Occipital lobe (tissue), 2 donors: ENCODE data around the gene NRF1. TPM values are rescaled to one million over a fixed set of nuclear protein-coding genes. Genes with fewer than 3 reads are reported as not detected.
"Not testable (repeated sequence)": the region's sequence is repeated elsewhere in the genome, so short reads cannot be mapped to it uniquely, and the experiment has no call there.

Experiments used
- DNase-seq: peaks from one replicate; lab custom pipeline; 2025; lab: John Stamatoyannopoulos, UW
- total RNA-seq: library from RNA; depleted of rRNA; stranded (reverse); fragments of >200 nt; gene quantifications from one replicate; pipeline ENCODE4 v1.2.3, GENCODE V29; 2014

The NRF1 gene
- total RNA-seq, 1 donor from 2014 or later, result 16.1 TPM

GRCh38 chr7:129781928-129782817 is 170.7 kb downstream of the NRF1 start:
- DNase-seq, result no peak

- no peak for DNase-seq
Observed at GRCh38 chr7:129782818-129783583, 171.5 kb downstream of the NRF1 start.

DNA sequence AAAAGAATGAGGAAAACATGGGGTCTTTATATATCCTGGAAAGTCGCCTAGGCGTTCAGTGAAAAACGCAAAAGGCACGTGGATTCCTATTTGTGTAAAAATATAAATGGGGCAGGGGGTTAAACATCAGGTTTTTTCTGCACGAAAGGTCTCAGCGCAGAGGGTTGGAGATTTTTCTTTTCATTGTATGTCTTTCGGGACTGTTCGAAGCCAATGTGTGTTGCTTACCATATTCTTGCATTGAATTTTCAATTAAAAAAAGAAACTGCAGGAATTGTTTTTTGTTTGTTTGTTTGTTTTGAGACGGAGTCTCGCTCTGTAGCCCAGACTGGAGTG is 172.0 kb downstream of the NRF1 start:
- DNase-seq, result no peak

DNA sequence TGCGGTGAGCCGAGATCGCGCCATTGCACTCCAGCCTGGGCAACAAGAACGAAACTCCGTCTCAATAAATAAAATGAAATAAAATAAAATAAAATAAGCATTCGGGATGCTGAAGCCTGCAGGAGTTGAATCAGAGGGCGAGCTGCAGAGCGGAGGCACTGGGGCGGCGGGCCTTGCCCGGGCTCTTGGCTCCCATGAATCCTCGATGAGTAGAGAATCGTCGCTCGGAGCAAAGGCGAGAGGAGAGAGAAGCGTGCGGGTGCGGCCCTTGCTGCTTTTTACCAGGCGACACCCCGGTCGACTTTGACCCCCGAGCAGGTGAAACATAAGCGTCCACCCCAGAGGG is 172.9 kb downstream of the NRF1 start:
- DNase-seq, result no peak

DNA sequence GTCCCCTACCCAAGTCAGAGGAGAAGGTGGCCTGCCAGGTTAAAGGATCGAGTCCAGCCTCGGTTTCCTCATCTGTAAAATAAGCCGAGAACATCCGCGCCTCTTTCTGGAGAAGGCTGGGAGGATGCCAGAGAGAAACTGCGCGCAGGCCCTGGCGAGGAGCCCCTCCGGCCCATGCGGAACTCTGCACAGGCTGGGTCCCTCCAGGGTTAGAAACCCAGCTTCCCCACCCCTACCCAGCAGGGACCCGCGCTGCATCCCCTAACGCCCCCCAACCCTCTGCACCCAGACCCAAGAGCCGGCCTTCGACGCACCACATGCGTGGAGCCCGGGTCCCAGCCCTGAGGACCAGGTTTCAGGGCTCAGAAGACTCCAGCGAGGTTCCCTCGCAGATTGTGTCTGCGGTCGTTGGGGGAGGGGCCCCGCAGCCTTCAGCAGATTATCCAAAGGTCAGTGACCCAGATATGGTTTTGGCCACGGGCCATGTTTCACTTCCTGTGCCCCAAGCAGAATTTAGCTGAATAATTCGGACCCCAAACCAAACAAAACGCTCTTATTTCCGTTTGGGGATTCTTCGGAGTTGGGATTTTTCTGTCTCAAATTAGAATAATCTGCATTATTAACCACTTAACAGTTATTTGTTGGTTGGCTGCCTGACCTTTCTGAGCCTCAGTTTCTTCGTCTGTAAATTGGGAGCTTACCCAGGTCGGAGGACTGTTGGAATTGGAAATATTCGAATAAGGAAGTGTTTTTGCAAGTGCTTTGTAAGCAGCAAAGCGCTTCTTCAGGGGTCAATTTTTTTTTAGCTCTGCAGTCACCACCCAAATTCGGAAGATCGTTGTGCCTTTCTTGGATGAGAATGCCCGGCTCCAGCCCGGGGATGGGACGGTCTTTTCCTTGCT is 173.5 kb downstream of the NRF1 start:
- DNase-seq, result no peak

GRCh38 chr7:129785685-129786514 is 174.4 kb downstream of the NRF1 start:
- no peak for DNase-seq

DNA sequence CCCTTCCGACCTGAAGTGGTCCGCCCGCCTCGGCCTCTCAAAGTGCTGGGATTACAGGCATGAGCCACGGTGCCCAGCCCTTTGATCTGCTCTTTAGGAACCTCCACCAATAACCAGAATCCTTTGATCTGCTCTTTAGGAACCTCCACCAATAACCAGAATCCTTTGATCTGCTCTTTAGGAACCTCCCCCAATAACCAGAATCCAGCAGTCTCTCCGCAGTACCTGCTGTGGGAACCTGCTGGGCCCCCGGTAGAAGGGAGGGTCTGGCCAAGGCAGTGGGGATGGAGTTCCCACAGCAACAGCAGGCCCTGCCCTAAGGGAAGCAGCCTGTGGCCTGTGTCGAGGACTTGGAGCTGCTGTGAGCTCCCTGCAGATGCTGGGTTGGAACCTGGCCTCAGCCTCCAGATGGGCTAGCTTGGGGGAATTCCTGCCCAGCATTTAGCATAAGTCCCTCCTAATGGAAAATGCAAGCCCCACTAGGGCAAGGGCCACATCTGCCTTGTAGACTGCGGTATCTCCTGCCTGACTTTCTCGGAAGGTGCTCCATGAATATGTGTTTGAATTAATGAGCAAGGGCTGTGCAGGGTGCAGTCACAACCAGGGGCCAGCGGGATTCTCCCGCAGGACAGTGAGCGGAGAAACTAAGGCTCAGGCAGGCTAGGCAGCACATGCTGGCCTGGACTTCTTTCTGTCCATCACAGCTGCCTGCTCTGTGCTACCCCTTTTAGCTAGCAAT is 175.5 kb downstream of the NRF1 start:
- DNase-seq, result no peak

DNA sequence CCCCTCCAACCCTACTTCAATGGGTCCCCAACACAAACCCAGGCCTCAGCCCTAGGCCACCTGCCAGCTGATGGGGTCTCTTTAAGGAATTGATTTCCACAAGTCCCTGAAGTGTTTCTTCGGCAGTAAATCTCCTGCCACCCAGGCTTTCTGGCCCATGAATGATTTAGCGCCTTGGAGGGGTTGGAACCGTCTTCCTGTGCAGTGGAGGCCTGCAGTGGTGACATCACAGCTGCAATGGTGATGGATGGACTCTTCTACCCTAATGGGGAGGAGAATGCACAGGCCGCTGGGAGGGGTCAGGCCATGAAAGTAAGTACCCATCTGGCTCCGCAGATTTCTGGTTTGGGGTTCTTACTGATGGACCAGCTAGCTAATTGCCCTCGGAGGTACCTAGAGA is 177.5 kb downstream of the NRF1 start:
- DNase-seq, result no peak

GRCh38 chr7:129789652-129790051 is 178.1 kb downstream of the NRF1 start:
- no peak for DNase-seq

- no peak for DNase-seq
Observed at GRCh38 chr7:129790136-129790535, 178.6 kb downstream of the NRF1 start.

GRCh38 chr7:129792721-129793120 is 181.2 kb downstream of the NRF1 start:
- no peak for DNase-seq

- DNase-seq, result no peak
Observed at GRCh38 chr7:129793506-129794310, 182.2 kb downstream of the NRF1 start.

DNA sequence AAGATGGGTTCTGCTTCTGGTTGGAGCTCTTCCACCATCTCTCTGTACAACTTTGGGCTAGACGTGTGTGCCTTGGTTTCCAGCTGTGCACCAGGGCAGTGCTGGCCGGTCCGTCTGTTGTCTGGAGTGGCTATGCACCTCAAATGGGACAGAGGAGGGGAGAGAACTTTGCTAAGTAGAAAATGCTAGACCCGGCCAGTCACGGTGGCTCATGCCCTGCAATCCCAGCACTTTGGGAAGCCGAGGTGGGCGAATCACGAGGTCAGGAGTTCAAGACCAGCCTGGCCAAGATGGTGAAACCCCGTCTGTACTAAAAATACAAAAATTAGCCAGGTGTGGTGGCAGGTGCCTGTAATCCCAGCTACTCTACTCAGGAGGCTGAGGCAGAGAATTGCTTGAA is 182.9 kb downstream of the NRF1 start:
- not testable (repeated sequence) for DNase-seq

- no peak for DNase-seq
Observed at GRCh38 chr7:129796186-129796775, 184.8 kb downstream of the NRF1 start.

DNA sequence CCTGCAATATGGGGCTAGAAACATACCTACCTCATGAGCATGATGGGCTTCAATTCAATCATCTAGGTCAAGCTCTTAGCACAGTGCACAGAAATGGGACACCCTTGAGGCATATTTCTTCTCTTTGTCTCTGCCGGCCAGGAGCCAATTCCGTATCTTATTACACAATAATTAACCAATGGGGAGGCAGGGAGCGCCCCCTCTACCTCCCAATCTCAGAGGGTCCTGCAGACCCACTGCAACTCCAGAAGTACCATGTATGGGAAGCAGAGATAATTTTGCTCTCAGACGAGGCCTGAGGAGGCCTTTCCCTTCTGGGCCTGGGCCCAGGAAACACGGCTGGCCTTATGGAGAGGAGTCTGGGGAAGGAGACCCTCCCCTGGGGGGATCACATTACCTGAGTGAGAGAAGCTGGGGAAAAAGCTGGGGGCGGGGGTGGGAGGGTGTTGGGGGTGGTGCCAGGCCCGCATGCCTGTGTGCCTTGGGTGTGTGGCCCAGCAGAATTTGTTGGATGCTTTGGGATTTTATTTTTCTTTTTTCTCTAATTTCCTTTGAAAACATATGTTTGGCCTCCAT is 185.8 kb downstream of the NRF1 start:
- no peak for DNase-seq

DNA sequence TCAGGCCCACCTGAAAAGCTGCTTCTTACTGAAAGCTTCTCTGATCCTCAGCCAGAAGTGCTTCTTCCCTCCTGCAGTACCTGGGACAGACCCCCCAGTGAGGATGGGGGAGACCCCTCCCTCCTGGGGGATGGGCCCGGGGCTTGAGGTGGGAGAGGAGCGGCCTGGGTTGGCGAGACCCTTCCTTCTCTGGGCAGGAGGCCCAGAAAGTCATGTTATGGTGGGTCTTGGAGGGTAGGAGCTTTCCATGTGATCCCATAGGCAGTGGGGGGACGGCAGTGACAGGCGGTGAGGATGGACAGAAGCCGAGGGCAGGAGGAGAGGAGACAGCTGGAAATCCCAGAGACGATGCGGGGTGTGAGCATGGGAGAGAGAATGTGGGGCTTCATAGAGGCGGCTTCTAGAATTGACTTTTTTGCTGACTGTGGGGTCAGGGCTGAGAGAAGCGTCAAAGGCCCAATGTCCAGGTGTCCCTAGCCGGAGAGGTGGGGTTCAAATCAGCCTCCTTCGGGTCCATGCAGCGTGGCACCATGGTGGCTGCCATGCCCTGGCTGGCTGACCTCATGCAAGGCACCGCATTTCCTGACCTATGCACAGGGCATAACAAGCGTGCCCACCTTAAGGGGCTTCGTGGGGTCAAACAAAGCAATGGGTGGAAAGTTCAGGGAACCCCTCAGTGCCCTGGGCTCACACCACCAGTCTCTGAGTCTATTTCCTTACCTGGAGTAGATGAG is 187.3 kb downstream of the NRF1 start:
- no peak for DNase-seq

DNA sequence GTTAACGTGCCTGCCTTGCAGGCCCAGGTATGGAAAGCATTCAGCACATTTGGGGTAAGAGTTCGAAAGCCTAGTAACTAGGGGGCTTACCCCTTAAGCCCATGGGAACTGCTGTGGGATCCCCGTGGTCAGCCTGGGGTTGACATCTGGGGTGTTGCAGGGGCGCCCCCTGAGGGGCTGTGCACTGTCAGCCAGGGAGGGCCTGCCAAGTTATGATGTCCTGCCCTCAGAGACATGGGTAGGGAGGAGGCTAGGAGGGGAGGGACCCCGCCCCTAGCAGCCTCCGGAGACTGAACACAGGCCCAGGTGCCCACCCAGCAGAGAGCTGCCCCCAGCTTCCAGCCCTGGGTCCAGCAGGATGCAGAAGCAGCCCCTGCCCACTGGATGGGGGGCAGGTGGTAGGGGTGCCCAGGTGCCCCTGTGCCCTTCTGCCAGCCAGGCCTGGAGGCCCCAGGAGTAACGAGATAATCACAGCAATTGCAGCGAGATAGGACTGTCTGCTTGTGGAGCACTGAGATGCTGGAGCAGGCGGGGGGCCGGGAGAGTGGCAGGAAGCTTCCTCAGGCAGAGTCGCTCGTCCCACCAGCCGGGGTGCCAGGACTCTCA is 187.9 kb downstream of the NRF1 start:
- DNase-seq, result no peak

GRCh38 chr7:129800901-129801300 is 189.4 kb downstream of the NRF1 start:
- DNase-seq, result no peak
